C4-2B (cell line): ENCODE data around the gene SASH1.

Experiments
- H3K27ac ChIP-seq: fragments of 450-650 bp; 2 replicates; pipeline ENCODE4 v1.5.1; 2017
- CTCF ChIP-seq: fragments of 450-650 bp; conservative IDR thresholded peaks from 2 replicates; pipeline ENCODE4 v1.5.1; 2017; ENCODE audit warnings: mild to moderate bottlenecking
- ZFX ChIP-seq: fragments of 450-650 bp; IDR thresholded peaks from 2 replicates; pipeline ENCODE4 v1.6.1; 2017

Gene SASH1

DNA sequence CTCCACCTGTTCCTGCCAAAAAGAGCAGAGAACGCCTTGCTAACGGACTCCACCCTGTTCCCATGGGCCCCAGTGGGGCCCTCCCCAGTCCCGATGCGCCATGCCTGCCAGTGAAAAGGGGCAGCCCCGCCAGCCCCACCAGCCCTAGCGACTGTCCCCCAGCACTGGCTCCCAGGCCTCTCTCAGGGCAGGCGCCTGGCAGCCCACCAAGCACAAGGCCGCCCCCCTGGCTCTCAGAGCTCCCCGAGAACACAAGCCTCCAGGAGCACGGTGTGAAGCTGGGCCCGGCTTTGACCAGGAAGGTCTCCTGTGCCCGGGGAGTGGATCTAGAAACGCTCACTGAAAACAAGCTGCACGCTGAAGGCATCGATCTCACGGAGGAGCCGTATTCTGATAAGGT lies 201.8 kb downstream of the SASH1 start:
- H3K27ac ChIP-seq, result no peak overlapping the region
- TF ChIP-seq ZFX, result no peak
- no peak for TF ChIP-seq CTCF

- no peak overlapping the region for H3K27ac ChIP-seq
- no peak for TF ChIP-seq ZFX
- TF ChIP-seq CTCF, result no peak
These were observed 203.3 kb downstream of the SASH1 start for GRCh38 chr6:148545901-148546300.

GRCh38 chr6:148547110-148547509 lies 204.5 kb downstream of the SASH1 start:
- no peak overlapping the region for H3K27ac ChIP-seq
- TF ChIP-seq CTCF (no peak), ZFX (no peak)

DNA sequence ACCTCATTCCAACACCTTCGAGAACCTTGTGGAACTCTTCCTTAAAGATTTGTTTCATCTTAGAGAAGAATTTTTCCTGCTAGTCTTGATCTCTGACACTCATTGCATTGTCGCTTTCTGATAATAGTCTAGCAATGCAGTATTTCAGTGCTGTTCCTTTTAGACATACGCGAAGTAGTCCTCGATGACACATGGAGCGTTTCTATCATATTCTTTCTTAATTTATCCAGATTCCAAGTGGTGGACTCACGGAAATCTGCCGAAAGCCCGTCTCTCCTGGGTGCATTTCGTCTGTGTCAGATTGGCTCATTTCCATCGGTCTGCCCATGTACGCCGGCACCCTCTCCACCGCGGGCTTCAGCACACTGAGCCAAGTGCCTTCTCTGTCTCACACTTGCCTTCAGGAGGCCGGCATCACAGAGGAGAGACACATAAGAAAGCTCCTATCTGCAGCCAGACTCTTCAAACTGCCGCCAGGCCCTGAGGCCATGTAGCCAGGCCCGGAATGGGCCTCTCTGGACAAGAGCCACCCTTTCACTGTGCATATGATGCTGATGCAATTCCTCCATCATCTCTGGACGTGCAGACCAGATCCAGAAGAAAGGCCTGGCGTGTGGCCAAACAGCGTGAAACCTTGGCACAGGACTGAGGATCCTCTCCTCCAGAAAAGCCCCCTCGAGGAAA lies 205.6 kb downstream of the SASH1 start:
- TF ChIP-seq CTCF, result no peak
- no peak for TF ChIP-seq ZFX
- no peak overlapping the region for H3K27ac ChIP-seq

DNA sequence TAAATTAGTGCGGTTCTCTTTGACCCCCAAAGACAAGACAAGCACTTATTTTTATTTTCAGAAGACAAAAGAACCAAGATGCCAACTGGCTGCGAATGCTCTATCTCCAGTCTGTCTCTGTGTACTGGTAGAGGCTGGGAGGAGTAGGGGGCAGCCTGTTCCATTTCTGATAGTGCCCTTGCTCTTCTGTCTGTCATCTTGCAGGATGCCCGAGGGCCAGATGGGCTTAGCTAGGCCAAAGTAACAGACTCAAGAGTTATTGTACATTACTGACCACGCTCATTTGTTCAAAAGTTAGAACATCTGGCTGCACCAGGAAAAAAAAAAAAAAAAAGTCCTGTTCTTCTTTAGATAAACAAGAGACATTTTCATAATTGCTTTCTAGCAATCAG lies 206.1 kb downstream of the SASH1 start:
- no peak for TF ChIP-seq ZFX
- TF ChIP-seq CTCF, result no peak
- no peak overlapping the region for H3K27ac ChIP-seq

GRCh38 chr6:148550569-148550968 lies 207.9 kb downstream of the SASH1 start:
- no peak for TF ChIP-seq ZFX
- H3K27ac ChIP-seq, result no peak overlapping the region

GRCh38 chr6:148551226-148551625 lies 208.6 kb downstream of the SASH1 start:
- TF ChIP-seq ZFX, result no peak
- no peak for TF ChIP-seq CTCF
- H3K27ac ChIP-seq, result no peak overlapping the region

- H3K27ac ChIP-seq, result no peak overlapping the region
- TF ChIP-seq ZFX, result no peak
- no peak for TF ChIP-seq CTCF
These were observed 213.8 kb downstream of the SASH1 start for GRCh38 chr6:148556410-148556809.
